H1 (cell line): ENCODE data around the gene NKX6-1. TPM values are rescaled to one million over a fixed set of nuclear protein-coding genes. Genes with fewer than 3 reads are reported as not detected.

Source experiments
- ASH2L ChIP-seq: fragments of 200-600, 300-600 bp; sonication (generic); IDR thresholded peaks from one replicate; pipeline ENCODE4 v1.7.1; 2017; ENCODE audit warnings: low read length
- MAFK ChIP-seq: IDR thresholded peaks from 2 replicates; pipeline ENCODE4 v1.6.1; 2012; ENCODE audit warnings: low read depth, mild to moderate bottlenecking, improper control_type of control experiment, low read length
- PHF8 ChIP-seq: fragments of 200-600 bp; sonication (generic); conservative IDR thresholded peaks from 2 replicates; pipeline ENCODE4 v1.7.1; 2012; ENCODE audit warnings: low read depth, mild to moderate bottlenecking, inconsistent platforms, low read length, moderate library complexity
- POLR2A ChIP-seq, 2 experiments: IDR thresholded peaks; 1 replicate in 1 of 2; 2 replicates in 1 of 2; pipeline ENCODE4 v1.6.1; 2011; ENCODE audit warnings: low read depth in 2 of 2, low read length in 2 of 2, mild to moderate bottlenecking in 2 of 2; ENCODE audit errors: control extremely low read depth in 1 of 2
- SUZ12 ChIP-seq: fragments of 200-600 bp; sonication (generic); IDR thresholded peaks from 2 replicates; pipeline ENCODE4 v1.6.1; 2012; ENCODE audit warnings: mild to moderate bottlenecking, inconsistent platforms, low read length, moderate library complexity, mixed read lengths
- TAF7 ChIP-seq: optimal IDR thresholded peaks from 2 replicates; pipeline ENCODE3; 2011; ENCODE audit warnings: low read depth, mild to moderate bottlenecking, inconsistent platforms, low read length, moderate library complexity, borderline replicate concordance
- polyA plus RNA-seq, 7 experiments: library from polyadenylated mRNA; depleted of rRNA in 3 of 7; stranded (reverse) in 5 of 7; unstranded in 2 of 7; fragments of >200 nt in 5 of 7; fragments of 200-250 nt in 2 of 7; gene quantifications; 1 replicate in 5 of 7; 2 replicates in 1 of 7; 4 replicates in 1 of 7; pipeline versions ENCODE4 v1.2.1 to v1.2.3, GENCODE V29; 2011 to 2013; ENCODE audit warnings: missing spikeins in 2 of 7, mixed read lengths in 2 of 7
- total RNA-seq: library from RNA; stranded (reverse); fragmentation: NEBNext Ultra II Directional; extraction: Animal tissue kit (Norgen Biotek cat#: 25700); gene quantifications from 2 replicates; pipeline ENCODE4 v1.2.1, GENCODE V29; 2021

NKX6-1 gene
- total and polyA plus RNA-seq, 2 of the 8 experiments (the other 6 are each of a cell fraction or from before 2014, with no cell fraction given): 0.03 to 0.45 TPM

DNA sequence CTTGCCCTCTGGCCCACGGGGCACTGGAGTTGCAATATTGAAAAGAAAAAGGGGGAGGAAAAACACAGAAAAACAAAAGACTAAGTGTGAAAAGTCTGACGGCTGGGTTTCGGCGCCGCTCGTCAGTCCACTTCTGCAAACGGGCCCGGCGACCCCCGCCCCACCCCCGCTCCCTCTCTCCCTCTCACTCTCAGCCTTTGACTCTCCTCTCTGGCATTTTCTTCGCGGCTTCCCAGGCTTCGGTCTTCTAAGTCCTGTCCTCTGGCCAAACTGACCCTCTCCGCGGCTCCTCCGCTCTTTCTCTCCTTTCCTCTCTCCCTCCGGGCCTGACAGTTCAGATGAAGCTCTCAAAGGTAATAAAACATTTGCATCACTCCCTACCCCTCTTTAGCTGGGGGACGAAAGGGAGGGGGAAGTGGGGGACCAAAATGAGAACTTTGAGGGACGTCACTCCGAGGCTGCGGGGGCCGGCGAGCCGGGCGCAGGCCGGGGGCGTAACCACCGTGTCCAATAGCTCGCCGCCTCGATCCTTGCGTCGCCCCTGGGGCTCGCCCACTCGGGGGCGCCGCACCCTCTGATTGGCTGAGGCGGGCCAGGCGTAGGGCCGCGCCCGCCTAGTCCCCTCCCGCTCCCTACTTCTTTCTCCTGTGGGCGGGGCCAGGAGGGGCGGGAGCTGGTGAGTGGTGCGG lies at the start of gene NKX6-1 (continued):
- TF ChIP-seq ASH2L: peak; percentile 73
- no peak for TF ChIP-seq PHF8
- TF ChIP-seq SUZ12: no peak
- no peak for TF ChIP-seq POLR2A (IDR thresholded peaks at IDR 0.05; ENCODE audit: control extremely low read depth in 1 of 2, low read depth in 2 of 2, low read length in 2 of 2)
- TF ChIP-seq MAFK: no peak
- TF ChIP-seq TAF7: no peak
